HG03432 (cell line): Measurements from ENCODE around the gene EEPD1.

Source experiments
- ATAC-seq: cut with Tn5 transposase; IDR thresholded peaks from one replicate; pipeline ENCODE4 v1.9.1; 2021; ENCODE audit warnings: mild to moderate bottlenecking, moderate library complexity; ENCODE audit not compliant: unreplicated experiment

Gene EEPD1

GRCh38 chr7:36296284-36296683 is 143.2 kb downstream of the EEPD1 start:
- no peak for ATAC-seq

DNA sequence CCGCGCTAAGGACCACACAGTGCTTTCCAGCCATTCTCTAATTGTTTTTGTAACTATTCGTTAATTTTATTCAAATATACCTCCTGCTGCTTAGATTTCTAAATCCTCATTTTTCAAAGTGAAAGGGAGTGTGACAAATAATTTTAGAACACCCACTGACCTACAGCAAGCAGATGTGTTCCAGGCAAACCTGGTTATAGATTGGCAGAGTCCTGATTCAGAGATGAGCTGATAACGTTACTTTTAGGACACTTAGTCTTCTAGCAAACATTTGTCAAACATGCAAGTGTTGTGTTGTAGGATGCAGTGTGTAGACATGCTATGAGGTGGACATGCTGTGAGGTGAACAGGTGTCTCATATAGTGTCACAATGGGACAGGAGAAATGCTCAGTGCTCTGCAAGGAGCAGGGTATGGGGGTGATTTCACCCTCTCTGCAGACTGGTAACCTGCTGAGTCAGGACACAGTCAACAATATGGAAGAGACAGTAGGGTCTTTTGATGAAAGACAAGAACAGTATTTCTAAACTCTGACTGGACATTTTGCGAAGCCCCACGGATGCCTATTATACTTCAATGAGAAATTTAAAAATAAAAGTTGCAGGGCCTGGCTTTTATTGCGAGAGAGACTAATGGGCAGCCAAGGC is 144.4 kb downstream of the EEPD1 start:
- no peak for ATAC-seq

GRCh38 chr7:36298106-36298505 is 145.1 kb downstream of the EEPD1 start:
- no peak for ATAC-seq

DNA sequence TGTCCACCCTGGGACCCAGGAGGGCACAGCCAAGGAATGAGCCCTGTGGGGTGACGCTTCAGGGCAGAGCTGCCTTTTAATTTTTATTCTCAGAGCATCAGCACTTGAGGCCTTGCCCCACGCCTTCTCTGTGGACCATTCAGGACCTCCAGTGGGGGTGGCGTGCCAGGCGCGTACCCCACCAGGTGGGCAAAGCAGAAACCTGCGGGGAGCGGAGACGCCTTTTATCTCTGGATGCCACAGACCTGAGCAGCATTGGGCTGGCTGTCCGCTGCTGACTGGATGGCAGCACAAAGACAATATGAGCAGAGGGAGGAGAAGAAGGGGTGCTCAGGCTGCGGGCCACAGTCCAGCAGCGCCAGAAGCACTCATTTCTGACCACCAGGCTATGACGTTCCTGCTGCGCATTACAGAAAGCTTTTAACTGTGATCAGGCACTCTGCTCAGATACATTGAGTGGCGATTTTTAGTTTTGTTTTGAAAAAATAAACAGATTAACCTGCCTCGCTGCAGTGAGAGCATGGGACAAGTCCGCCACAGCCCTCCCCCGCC is 146.2 kb downstream of the EEPD1 start:
- no peak for ATAC-seq

- ATAC-seq: no peak
Observed at GRCh38 chr7:36299823-36300341, 146.8 kb downstream of the EEPD1 start.

GRCh38 chr7:36300696-36301350 is 147.8 kb downstream of the EEPD1 start:
- no peak for ATAC-seq

GRCh38 chr7:36301914-36302771 is 149.1 kb downstream of the EEPD1 start:
- ATAC-seq: no peak

DNA sequence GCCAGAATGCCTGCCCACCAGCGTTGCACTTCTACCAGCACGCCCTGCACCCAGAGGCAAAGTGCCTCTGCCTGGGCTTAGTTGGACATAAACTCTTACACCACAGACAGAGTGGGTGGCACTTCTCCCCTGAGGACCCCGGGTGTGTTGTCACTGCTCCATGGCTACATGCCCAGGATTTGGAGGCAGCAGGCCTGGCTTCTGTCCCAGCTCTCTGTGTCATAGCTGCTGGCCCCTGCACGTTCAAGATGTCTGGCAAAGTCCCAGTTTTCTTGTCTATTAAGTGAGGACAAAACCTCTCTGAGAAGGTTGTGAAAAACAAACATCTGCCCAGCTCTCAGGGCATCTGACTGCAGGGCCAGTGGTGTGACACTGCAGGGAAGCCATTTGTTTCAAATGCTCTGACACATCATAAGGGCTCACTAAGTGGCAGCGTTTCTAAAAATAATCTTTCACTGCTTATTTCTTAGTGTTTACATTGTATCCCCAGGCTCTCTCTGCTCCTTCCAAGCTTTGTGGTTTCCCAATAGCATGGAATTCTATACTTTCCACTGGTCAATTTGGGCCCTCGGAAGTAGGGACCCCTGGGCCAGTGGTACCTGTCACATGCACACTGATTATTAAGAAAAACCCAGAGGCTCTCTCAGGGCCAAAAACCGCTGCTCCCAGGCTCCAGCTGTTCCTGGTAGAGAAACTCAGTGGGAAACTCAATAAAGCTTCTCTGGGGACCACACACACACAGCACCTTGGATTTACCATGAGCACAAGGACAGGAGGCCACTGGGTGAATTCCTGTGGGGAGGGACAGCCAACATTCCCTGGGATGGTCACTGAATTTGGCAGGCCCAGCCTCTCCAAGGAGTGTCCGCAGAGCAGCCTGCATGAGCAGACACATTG is 150.4 kb downstream of the EEPD1 start:
- no peak for ATAC-seq

- ATAC-seq: no peak
Observed at GRCh38 chr7:36304099-36304425, 151.0 kb downstream of the EEPD1 start.

DNA sequence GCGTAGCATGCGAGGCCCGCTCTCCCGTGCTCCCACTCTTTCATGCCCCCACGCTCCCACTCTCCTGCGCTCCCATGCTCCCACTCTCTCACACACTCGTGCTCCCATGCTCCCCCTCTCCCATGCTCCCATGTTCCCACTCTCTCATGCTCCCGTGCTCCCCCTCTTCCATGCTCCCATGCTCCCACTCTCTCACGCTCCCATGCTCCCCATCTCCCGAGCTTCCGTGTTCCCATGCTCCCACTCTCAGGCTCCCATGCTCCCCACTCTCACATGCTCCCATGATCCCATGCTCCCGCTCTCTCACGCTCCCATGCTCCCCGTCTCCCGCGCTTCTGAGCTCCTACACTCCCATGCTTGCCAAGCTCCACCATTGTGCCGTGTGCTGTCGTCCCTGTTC is 152.2 kb downstream of the EEPD1 start:
- ATAC-seq: no peak

GRCh38 chr7:36305648-36306047 is 152.6 kb downstream of the EEPD1 start:
- no peak for ATAC-seq

DNA sequence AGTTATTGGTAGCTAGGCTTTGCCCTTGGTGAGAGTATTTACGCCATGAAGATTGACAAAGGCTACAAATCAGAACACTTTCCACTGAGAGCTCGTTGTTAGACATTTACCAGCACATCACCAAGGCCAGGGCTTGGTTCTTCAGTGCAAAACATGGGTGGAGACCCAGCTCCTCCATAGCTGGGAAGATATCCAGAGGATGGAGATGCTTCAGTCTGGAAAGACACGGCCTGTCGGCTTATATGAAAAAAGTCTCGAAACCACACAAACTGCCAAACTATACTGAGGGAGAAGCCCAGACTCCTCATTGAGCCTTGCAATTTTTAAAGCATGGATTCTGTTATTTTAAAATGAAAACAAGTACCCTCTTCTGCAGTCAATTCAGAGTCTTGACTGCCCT is 153.2 kb downstream of the EEPD1 start:
- no peak for ATAC-seq

DNA sequence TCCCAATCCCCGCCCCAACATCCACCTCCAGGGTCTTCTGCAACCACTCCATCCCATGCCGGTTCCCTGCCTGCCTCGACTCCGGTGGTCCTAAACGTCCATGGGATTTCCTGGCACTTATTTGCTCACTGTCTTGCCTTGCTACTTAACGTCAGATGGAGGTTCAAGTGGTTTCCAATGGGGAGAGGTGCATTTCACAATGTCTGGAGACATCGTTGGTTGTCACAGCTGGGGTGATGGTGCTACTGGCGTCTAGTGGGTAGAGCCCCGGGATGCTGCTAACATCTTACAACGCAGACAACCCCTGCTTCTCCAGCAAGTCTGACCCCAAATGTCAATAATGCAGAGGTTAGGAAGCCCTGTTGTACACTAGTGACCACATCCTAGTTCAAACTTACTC is 153.7 kb downstream of the EEPD1 start:
- no peak for ATAC-seq

DNA sequence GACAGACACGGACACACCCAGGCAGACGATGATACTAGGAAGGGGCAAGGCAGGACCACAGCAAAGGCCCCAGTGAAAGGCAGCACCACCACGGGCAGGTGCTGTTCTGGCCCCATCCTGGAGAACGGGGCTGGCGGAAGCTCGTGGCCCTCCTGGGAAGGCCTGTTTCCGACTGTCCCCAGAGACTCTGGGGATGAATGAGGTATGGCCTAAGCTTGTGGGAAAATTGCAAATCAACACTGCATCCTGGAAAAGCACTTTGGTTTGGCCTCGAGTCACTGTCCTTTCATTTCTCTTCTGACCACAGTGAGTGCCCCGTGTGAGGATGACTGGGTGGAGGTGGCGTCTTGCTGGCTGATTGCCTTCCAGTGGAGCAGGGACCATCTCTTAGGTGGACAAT is 155.0 kb downstream of the EEPD1 start:
- no peak for ATAC-seq

GRCh38 chr7:36309301-36309700 is 156.2 kb downstream of the EEPD1 start:
- ATAC-seq: no peak

DNA sequence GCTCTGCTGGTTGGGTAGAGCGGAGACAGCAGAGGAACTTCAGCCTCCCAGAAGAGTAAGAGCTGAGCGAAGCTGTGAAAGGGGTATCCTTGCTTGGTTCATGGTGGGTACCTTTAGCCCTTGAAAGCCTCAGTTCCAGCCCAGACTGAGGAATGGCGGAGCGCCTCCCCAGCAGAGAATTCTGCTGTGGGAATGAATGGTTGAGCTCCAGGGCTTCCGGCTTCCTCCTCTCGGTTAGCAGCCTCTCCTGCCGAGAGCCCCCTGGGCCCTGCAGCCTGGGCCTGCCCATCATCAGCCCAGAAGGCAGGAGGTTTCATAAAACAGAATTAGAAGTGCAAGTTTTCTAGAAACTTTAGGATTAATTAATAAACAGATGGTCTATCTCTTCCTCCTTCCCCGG is 156.7 kb downstream of the EEPD1 start:
- no peak for ATAC-seq

DNA sequence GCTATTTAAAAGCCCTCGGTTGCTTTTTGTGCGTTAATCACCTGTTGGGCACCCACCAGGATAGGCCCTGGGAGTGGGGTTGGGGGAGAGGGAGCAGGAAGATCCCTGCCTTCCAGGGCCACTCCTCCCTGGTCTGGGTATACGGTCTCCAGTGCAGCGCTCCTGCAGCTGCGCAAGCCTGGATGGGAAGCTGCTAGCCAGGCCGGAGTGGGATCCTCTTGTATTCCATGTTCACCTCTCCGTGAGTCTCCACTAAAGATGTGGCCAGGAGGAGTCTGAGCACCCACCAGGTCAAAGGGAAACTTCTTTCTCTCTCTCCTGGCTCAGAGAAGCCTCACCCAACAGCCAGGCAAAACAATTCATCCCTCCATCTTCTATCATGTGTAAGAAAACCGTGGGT is 157.8 kb downstream of the EEPD1 start:
- ATAC-seq: no peak

DNA sequence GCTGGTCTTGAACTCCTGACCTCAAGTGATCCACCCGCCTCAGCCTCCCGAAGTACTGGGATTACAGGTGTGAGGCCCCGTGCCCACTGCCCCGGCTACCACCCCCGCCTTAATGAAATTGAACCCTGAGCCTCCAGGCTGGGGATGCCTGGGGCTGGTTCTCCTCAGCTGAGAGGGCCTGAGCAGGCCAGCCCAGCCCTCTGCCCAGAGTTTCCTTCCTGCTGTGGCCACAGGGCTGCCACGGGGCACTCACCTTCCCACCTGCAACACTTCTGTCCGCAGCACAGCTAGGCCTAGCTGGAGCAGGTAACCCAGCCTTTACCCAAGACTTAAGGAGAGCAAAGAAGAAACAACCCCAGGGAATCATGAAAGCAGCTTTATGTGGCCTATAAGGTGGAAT is 158.5 kb downstream of the EEPD1 start:
- ATAC-seq: no peak

GRCh38 chr7:36312064-36312914 is 159.2 kb downstream of the EEPD1 start:
- ATAC-seq: peak; percentile 44

GRCh38 chr7:36312915-36313334 is 159.9 kb downstream of the EEPD1 start:
- ATAC-seq: no peak
